WTC11 (cell line): Measurements from ENCODE around the gene TP53I13.

Experiments used
- AFF4 ChIP-seq: sonication (generic); formaldehyde crosslinking; IDR thresholded peaks from 2 replicates; pipeline ENCODE4 v1.8.1; 2023; ENCODE audit warnings: mild to moderate bottlenecking, missing genetic modification reagents, borderline replicate concordance
- CTCF ChIP-seq: fragments of 200-600 bp; IDR thresholded peaks from 2 replicates; pipeline ENCODE4 v1.8.0; 2022; ENCODE audit warnings: antibody characterized with exemption
- E2F5 ChIP-seq: sonication (generic); formaldehyde crosslinking; IDR thresholded peaks from 2 replicates; pipeline ENCODE4 v1.8.1; 2022; ENCODE audit warnings: mild to moderate bottlenecking, moderate library complexity, missing genetic modification reagents
- KAT7 ChIP-seq: sonication (generic); formaldehyde crosslinking; IDR thresholded peaks from 2 replicates; pipeline ENCODE4 v1.8.1; 2023; ENCODE audit warnings: missing genetic modification reagents, mild to moderate bottlenecking, borderline replicate concordance
- SMAD4 ChIP-seq: sonication (generic); formaldehyde crosslinking; IDR thresholded peaks from 2 replicates; pipeline ENCODE4 v1.8.0; 2022; ENCODE audit warnings: mild to moderate bottlenecking, missing genetic modification reagents
- ZNF263 ChIP-seq: sonication (generic); formaldehyde crosslinking; IDR thresholded peaks from 2 replicates; pipeline ENCODE4 v1.8.1; 2022; ENCODE audit warnings: low read depth, mild to moderate bottlenecking, moderate library complexity, missing genetic modification reagents

- TF ChIP-seq E2F5 (CRISPR knock-in tag): no peak
- TF ChIP-seq SMAD4: no peak
- no peak for TF ChIP-seq ZNF263
- TF ChIP-seq CTCF: peak; percentile 49
- TF ChIP-seq KAT7 (CRISPR knock-in tag): no peak
- TF ChIP-seq AFF4: no peak
These were observed 48.6 kb downstream of the TP53I13 start for GRCh38 chr17:29617125-29617480.
